Ishikawa (cell line): Measurements from ENCODE around the gene TRAPPC5.
A peak's percentile ranks its signal among the peaks of the same experiment; 100 is the strongest.

ENCODE experiments used
- CEBPB ChIP-seq: IDR thresholded peaks from 2 replicates; pipeline ENCODE4 v1.6.1; 2012
- CREB1 ChIP-seq: IDR thresholded peaks from 2 replicates; pipeline ENCODE4 v1.6.1; 2012; ENCODE audit warnings: low read depth
- EGR1 ChIP-seq: IDR thresholded peaks from 2 replicates; pipeline ENCODE4 v1.6.1; 2012
- EP300 ChIP-seq: IDR thresholded peaks from 2 replicates; pipeline ENCODE4 v1.6.1; 2012; ENCODE audit warnings: borderline replicate concordance
- FOXM1 ChIP-seq: IDR thresholded peaks from 2 replicates; pipeline ENCODE4 v1.6.1; 2012; ENCODE audit warnings: low read depth, borderline replicate concordance
- MAX ChIP-seq: IDR thresholded peaks from 2 replicates; pipeline ENCODE4 v1.6.1; 2012
- NFIC ChIP-seq: IDR thresholded peaks from 2 replicates; pipeline ENCODE4 v1.6.1; 2012
- RAD21 ChIP-seq: IDR thresholded peaks from 2 replicates; pipeline ENCODE4 v1.6.1; 2012; ENCODE audit warnings: low read depth
- REST ChIP-seq: IDR thresholded peaks from 2 replicates; pipeline ENCODE4 v1.6.1; 2012; ENCODE audit warnings: low read depth, mild to moderate bottlenecking
- TAF1 ChIP-seq: IDR thresholded peaks from 2 replicates; pipeline ENCODE4 v1.6.1; 2012; ENCODE audit warnings: low read depth, mild to moderate bottlenecking
- TCF12 ChIP-seq: IDR thresholded peaks from 2 replicates; pipeline ENCODE4 v1.6.1; 2012; ENCODE audit warnings: low read depth
- TEAD4 ChIP-seq: IDR thresholded peaks from 2 replicates; pipeline ENCODE4 v1.6.1; 2012
- USF1 ChIP-seq: IDR thresholded peaks from 2 replicates; pipeline ENCODE4 v1.6.1; 2012
- YY1 ChIP-seq: IDR thresholded peaks from 2 replicates; pipeline ENCODE4 v1.6.1; 2012; ENCODE audit warnings: low read depth
- ZBTB7A ChIP-seq: IDR thresholded peaks from 2 replicates; pipeline ENCODE4 v1.6.1; 2012; ENCODE audit warnings: low read depth

Gene TRAPPC5

GRCh38 chr19:7635670-7636069 lies 45.0 kb upstream of the TRAPPC5 start:
- TF ChIP-seq MAX (no peak), EP300 (no peak), RAD21 (no peak), YY1 (no peak), EGR1 (no peak), NFIC (no peak), TEAD4 (no peak), REST (no peak), CREB1 (no peak), TCF12 (no peak), USF1 (no peak), ZBTB7A (no peak), TAF1 (no peak), CEBPB (no peak), FOXM1 (no peak)

GRCh38 chr19:7636317-7636690 lies 44.3 kb upstream of the TRAPPC5 start:
- no peak for TF ChIP-seq EGR1
- TF ChIP-seq TEAD4: no peak
- no peak for TF ChIP-seq REST
- no peak for TF ChIP-seq ZBTB7A
- TF ChIP-seq CEBPB: no peak
- no peak for TF ChIP-seq RAD21
- no peak for TF ChIP-seq TAF1
- TF ChIP-seq TCF12: no peak
- TF ChIP-seq YY1: no peak
- TF ChIP-seq MAX: no peak
- no peak for TF ChIP-seq EP300
- no peak for TF ChIP-seq NFIC
- no peak for TF ChIP-seq CREB1
- TF ChIP-seq FOXM1: no peak
- no peak for TF ChIP-seq USF1

GRCh38 chr19:7636691-7637373 lies 43.8 kb upstream of the TRAPPC5 start, which contains the start of gene STXBP2:
STXBP2 (plus strand) TSS chr19:7637110; CDS start chr19:7637150, 40 bp downstream.
- peak; percentile 31; the same call in 1 of the 2 replicates for TF ChIP-seq EGR1
- no peak for TF ChIP-seq CREB1
- no peak for TF ChIP-seq NFIC
- peak; percentile 61; the same call in 1 of the 2 replicates for TF ChIP-seq CEBPB
- TF ChIP-seq TCF12: peak; percentile 20; the same call in 1 of the 2 replicates
- no peak for TF ChIP-seq TEAD4
- TF ChIP-seq YY1: peak; percentile 91
- TF ChIP-seq USF1: peak; percentile 52; the same call in 1 of the 2 replicates
- TF ChIP-seq ZBTB7A: no peak
- peak; percentile 100 for TF ChIP-seq MAX
- TF ChIP-seq REST: no peak
- TF ChIP-seq EP300: no peak
- TF ChIP-seq FOXM1: no peak
- TF ChIP-seq TAF1: peak; percentile 87
- no peak for TF ChIP-seq RAD21
